ENCODE data around the gene LRRC56.

- TF ChIP-seq POLR2AphosphoS5 (IDR thresholded peaks at IDR 0.05; ENCODE audit: low read depth, low read length), result no peak
- no peak for TF ChIP-seq REST (IDR thresholded peaks at IDR 0.05; ENCODE audit: insufficient read depth in 1 of 2, low read depth in 2 of 2, low read length in 2 of 2)
- no peak for TF ChIP-seq FOXP2 (optimal IDR thresholded peaks at IDR 0.05; ENCODE audit: borderline replicate concordance, extremely low read depth, extremely low read length, insufficient read depth)
- TF ChIP-seq TAF1 (IDR thresholded peaks at IDR 0.05; ENCODE audit: borderline replicate concordance, insufficient read depth, low read length), result no peak
Observed at GRCh38 chr11:581752-582151, 44.4 kb downstream of the LRRC56 start.
